Activated CD8-positive, alpha-beta T cell treated with anti-CD3 and anti-CD28 coated beads for 36 hours (primary cell): Measurements from ENCODE around the gene CRMP1. TPM values are rescaled to one million over a fixed set of nuclear protein-coding genes. Genes with fewer than 3 reads are reported as not detected.

Source experiments
- ATAC-seq: fragments of 200-7000 bp; cut with Tn5 transposase; one replicate; pipeline ENCODE4 v1.10.0; 2021; ENCODE audit warnings: mild to moderate bottlenecking, moderate library complexity
- CTCF ChIA-PET: fragments of 350-600 bp; sonication (Branson Sonifier 250); formaldehyde crosslinking; loops from one replicate; lab custom pipeline; 2021; ENCODE audit warnings: antibody characterized with exemption; lab: Charles Lee
- POLR2A ChIA-PET: fragments of 350-600 bp; sonication (Branson Sonifier 250); formaldehyde crosslinking; loops from one replicate; lab custom pipeline; 2021; ENCODE audit warnings: antibody characterized with exemption; lab: Charles Lee
- DNase-seq: peaks from one replicate; pipeline ENCODE4 v3.0.0-alpha.2; 2020
- H3K27ac Mint-ChIP-seq: one replicate; pipeline ENCODE4 v1.8.0; 2021; ENCODE audit warnings: mild to moderate bottlenecking, mixed read lengths
- H3K27me3 Mint-ChIP-seq: one replicate; pipeline ENCODE4 v1.8.0; 2021; ENCODE audit warnings: mixed read lengths
- H3K36me3 Mint-ChIP-seq: one replicate; pipeline ENCODE4 v1.8.0; 2021; ENCODE audit warnings: low read depth, mixed read lengths
- H3K4me1 Mint-ChIP-seq: one replicate; pipeline ENCODE4 v1.8.0; 2021; ENCODE audit warnings: low read depth, mixed read lengths
- H3K4me3 Mint-ChIP-seq: one replicate; pipeline ENCODE4 v1.8.0; 2021; ENCODE audit warnings: mild to moderate bottlenecking, moderate library complexity, mixed read lengths
- H3K9me3 Mint-ChIP-seq: one replicate; pipeline ENCODE4 v1.8.0; 2021; ENCODE audit warnings: mixed read lengths
- intact Hi-C: fragments of 100-400 bp; cut with micrococcal nuclease; formaldehyde crosslinking; loops from one replicate; pipeline ENCODE4 v1.10.0; 2022
- total RNA-seq, 2 experiments: library from RNA; stranded (reverse); gene quantifications; one replicate each; pipeline ENCODE4 v1.2.3, GENCODE V29; 2021
- TF ChIP-seq, protein P1 (sequence below): fragments of 200-600 bp; IDR thresholded peaks from one replicate; pipeline ENCODE4 v1.8.0; 2022; ENCODE audit warnings: antibody characterized with exemption, mild to moderate bottlenecking

CRMP1 gene
- total RNA-seq, 2 experiments from 2014 or later: not detected

GRCh38 chr4:5887011-5887360 is 5.9 kb downstream of the CRMP1 start:
- H3K9me3 Mint-ChIP-seq: no peaks in the 10 kb centered on the region
- no peaks in the 10 kb centered on the region for H3K36me3 Mint-ChIP-seq
- TF ChIP-seq, protein P1, sequence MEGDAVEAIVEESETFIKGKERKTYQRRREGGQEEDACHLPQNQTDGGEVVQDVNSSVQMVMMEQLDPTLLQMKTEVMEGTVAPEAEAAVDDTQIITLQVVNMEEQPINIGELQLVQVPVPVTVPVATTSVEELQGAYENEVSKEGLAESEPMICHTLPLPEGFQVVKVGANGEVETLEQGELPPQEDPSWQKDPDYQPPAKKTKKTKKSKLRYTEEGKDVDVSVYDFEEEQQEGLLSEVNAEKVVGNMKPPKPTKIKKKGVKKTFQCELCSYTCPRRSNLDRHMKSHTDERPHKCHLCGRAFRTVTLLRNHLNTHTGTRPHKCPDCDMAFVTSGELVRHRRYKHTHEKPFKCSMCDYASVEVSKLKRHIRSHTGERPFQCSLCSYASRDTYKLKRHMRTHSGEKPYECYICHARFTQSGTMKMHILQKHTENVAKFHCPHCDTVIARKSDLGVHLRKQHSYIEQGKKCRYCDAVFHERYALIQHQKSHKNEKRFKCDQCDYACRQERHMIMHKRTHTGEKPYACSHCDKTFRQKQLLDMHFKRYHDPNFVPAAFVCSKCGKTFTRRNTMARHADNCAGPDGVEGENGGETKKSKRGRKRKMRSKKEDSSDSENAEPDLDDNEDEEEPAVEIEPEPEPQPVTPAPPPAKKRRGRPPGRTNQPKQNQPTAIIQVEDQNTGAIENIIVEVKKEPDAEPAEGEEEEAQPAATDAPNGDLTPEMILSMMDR: no peak
- ChIA-PET POLR2A (no interaction called here), CTCF (no interaction called here)
- H3K4me3 Mint-ChIP-seq: no peak overlapping the region
- H3K27me3 Mint-ChIP-seq: peaks cover 61% of the 10 kb centered on the region
- intact Hi-C loops: no loop called here
- ATAC-seq: no peak
- DNase-seq: no peak
- H3K27ac Mint-ChIP-seq: no peak overlapping the region
- peaks cover 4% of the 10 kb centered on the region for H3K4me1 Mint-ChIP-seq

DNA sequence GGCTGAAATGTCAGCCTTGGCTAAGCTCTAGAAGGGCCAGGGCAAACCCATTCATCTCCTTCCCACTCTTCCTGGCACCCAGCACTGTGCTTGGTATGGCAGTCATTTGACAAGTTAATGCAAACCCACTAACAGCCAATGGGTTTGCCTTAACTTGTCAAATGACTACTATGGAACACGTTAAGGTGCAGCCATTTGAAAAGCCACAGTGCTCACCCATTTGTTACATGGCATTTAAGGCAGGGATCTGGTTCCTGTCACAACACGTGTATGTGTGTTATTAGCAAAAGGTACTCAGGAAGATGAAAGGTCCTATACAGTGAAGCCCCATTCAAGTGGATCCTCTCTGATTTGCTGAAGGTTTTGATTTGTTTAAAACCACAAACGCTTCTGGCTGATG is 7.2 kb downstream of the CRMP1 start:
- intact Hi-C loops: no loop called here
- TF ChIP-seq, protein P1: no peak
- H3K9me3 Mint-ChIP-seq: no peaks in the 10 kb centered on the region
- H3K27ac Mint-ChIP-seq: no peak overlapping the region
- H3K4me3 Mint-ChIP-seq: no peak overlapping the region
- ATAC-seq (no peak), DNase-seq (no peak)
- CTCF ChIA-PET: no interaction called here
- no peaks in the 10 kb centered on the region for H3K36me3 Mint-ChIP-seq
- peaks cover 4% of the 10 kb centered on the region for H3K4me1 Mint-ChIP-seq
- H3K27me3 Mint-ChIP-seq: peaks cover 54% of the 10 kb centered on the region
- POLR2A ChIA-PET: no interaction called here

- H3K36me3 Mint-ChIP-seq: no peaks in the 10 kb centered on the region
- H3K27ac Mint-ChIP-seq: no peak overlapping the region
- no peak for DNase-seq
- CTCF ChIA-PET: no interaction called here
- ATAC-seq: no peak
- TF ChIP-seq, protein P1: no peak
- intact Hi-C loops: no loop called here
- no peak overlapping the region for H3K4me3 Mint-ChIP-seq
- H3K9me3 Mint-ChIP-seq: no peaks in the 10 kb centered on the region
- H3K4me1 Mint-ChIP-seq: peaks cover 4% of the 10 kb centered on the region
- POLR2A ChIA-PET: no interaction called here
- H3K27me3 Mint-ChIP-seq: peaks cover 51% of the 10 kb centered on the region
Observed at GRCh38 chr4:5884796-5885195, 8.1 kb downstream of the CRMP1 start.

DNA sequence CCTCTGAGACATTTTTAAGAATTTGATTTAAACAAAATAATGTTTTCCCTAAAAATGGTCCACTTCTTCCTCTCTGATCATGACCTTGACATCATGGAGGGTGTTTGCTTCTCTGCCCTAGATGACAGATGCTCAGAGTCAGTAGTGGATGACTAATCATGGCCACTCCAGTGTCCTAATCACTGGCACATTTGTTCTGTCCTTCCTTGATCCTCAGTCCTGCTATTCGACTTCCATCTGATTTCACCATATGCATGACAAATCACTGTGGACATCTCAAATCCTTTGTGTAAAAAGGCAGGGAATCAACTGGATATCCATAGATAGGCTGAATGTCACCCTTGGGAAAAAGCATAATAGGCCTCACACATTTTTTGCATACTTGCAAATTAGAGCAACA is 9.0 kb downstream of the CRMP1 start:
- no peak for ATAC-seq
- ChIA-PET POLR2A (no interaction called here), CTCF (no interaction called here)
- Mint-ChIP-seq H3K27me3 (peaks cover 42% of the 10 kb centered on the region), H3K9me3 (no peaks in the 10 kb centered on the region), H3K27ac (no peak overlapping the region), H3K36me3 (no peaks in the 10 kb centered on the region), H3K4me1 (peaks cover 3% of the 10 kb centered on the region), H3K4me3 (no peak overlapping the region)
- intact Hi-C loops: no loop called here
- DNase-seq: no peak
- TF ChIP-seq, protein P1: no peak

DNA sequence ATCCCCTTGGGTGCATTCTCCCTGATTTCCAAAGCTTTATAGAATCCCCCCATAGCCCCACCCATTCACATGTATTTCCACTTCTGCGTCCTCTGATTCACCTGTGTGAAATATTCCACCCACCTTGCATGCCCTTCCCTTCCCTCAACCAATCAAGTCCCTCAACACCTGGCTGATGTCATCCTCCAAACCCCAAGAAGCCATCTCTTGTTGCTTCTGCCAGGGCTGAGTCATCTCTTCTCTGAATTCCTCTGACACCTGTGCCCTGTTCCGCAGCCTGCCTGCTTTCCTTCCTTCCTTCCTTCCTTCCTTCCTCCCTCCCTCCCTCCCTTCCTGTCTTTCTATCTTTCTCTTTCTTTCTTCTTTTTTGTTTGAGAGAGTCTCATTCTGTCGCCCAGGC is 9.9 kb downstream of the CRMP1 start:
- TF ChIP-seq, protein P1: no peak
- no peak for DNase-seq
- no peak for ATAC-seq
- Mint-ChIP-seq H3K27me3 (peaks cover 39% of the 10 kb centered on the region), H3K4me1 (no peaks in the 10 kb centered on the region), H3K36me3 (no peaks in the 10 kb centered on the region), H3K4me3 (no peak overlapping the region), H3K9me3 (no peaks in the 10 kb centered on the region), H3K27ac (no peak overlapping the region)
- CTCF ChIA-PET: no interaction called here
- POLR2A ChIA-PET: no interaction called here
- intact Hi-C loops: no loop called here
